IgD-negative memory B cell (primary cell): ENCODE measurements around the gene ARL9. TPM values are rescaled to one million over a fixed set of nuclear protein-coding genes. Genes with fewer than 3 reads are reported as not detected.

ENCODE experiments used
- H3K27ac Mint-ChIP-seq, 3 donors: one replicate each; pipeline ENCODE4 v1.8.0; 2020 to 2022; ENCODE audit warnings: mild to moderate bottlenecking in 3 of 3, mixed read lengths in 3 of 3, moderate library complexity in 1 of 3
- H3K27me3 Mint-ChIP-seq: one replicate; pipeline ENCODE4 v1.8.0; 2021; ENCODE audit warnings: mixed read lengths
- H3K36me3 Mint-ChIP-seq: one replicate; pipeline ENCODE4 v1.8.0; 2020; ENCODE audit warnings: mild to moderate bottlenecking, mixed read lengths
- H3K4me1 Mint-ChIP-seq, 3 donors: one replicate each; pipeline ENCODE4 v1.8.0; 2020 to 2022; ENCODE audit warnings: mixed read lengths in 3 of 3, mild to moderate bottlenecking in 1 of 3
- H3K4me3 Mint-ChIP-seq, 4 donors: one replicate each; pipeline ENCODE4 v1.8.0; 2020 to 2022; ENCODE audit warnings: mild to moderate bottlenecking in 4 of 4, mixed read lengths in 4 of 4, moderate library complexity in 3 of 4
- H3K9me3 Mint-ChIP-seq, 3 donors: one replicate each; pipeline ENCODE4 v1.8.0; 2020 to 2021; ENCODE audit warnings: mixed read lengths in 3 of 3, mild to moderate bottlenecking in 1 of 3
- polyA plus RNA-seq: library from polyadenylated mRNA; unstranded; fragments of 300-500 nt; fragmentation: Illumina TruSeq; gene quantifications from one replicate; pipeline ENCODE4 v1.2.3, GENCODE V29; 2021

Gene ARL9
- polyA plus RNA-seq, 1 donor from 2014 or later = not detected

DNA sequence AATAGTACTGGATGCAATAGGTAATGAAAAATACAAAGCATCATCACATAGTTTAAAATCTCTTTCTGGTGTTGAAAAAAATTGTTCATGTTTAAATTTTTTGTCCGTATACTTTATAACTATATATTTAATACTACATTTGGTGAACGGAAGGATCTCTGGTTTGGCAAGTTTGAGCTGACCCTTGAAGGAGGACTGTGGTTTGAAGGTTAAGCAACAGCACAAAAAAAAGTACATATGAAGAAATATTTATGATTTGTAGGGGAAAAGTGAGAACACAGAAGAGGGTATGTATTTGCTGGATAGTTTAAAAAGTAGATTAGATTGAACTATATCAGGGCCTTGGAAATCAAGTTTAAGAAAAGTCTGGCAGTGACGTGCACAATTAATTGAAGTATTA is 24.9 kb upstream of the ARL9 start:
- Mint-ChIP-seq H3K4me3 (no peak overlapping the region), H3K36me3 (peaks cover 3% of the 10 kb centered on the region), H3K27me3 (no peaks in the 10 kb centered on the region), H3K9me3 (no peaks in the 10 kb centered on the region), H3K27ac (no peak overlapping the region), H3K4me1 (peaks cover 3 to 8% (median 3%) of the 10 kb centered on the region in 3 donors)

DNA sequence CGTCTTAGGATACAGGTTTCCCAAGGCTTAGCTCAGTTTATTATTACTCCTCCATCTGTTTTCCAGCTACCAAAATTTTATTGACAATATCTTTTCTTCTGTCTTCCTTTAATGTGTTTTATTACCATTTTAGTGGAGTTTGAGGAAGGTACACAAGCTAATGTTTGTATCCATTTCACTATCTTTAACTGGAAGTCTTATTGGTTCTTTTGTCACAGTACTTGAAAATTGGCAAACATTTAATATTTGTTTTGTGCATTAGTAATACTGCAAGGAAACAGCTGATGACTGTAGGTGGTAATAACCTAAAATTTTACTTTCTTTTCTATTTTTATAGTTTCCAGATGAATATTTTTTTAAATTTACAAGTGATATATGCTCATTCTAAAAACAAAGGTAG is 9.3 kb upstream of the ARL9 start:
- Mint-ChIP-seq H3K4me3 (no peak overlapping the region), H3K9me3 (no peaks in the 10 kb centered on the region), H3K27ac (no peak overlapping the region), H3K36me3 (peaks cover 21% of the 10 kb centered on the region), H3K27me3 (no peaks in the 10 kb centered on the region), H3K4me1 (no peaks in the 10 kb centered on the region)

DNA sequence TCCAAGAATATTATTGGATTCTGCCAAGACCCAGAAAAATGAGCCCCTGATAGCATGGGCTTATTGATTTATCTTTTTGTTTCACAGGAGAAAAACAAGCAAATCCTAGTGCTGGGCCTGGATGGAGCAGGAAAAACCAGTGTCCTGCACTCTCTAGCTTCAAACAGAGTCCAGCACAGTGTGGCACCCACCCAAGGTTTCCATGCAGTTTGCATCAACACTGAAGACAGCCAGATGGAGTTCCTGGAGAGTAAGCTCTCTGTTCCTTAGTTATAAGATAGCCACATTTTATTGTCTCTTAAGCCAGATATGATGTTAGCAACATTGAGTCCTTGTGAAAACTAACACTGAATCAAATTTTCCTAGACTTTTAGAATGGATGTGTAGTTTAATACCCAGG is 5.5 kb downstream of the ARL9 start:
- Mint-ChIP-seq H3K9me3 (no peaks in the 10 kb centered on the region), H3K27ac (no peak overlapping the region), H3K4me1 (peaks cover 0 to 5% (median 5%) of the 10 kb centered on the region in 3 donors), H3K36me3 (no peaks in the 10 kb centered on the region), H3K27me3 (peaks cover 2% of the 10 kb centered on the region), H3K4me3 (no peak overlapping the region)

DNA sequence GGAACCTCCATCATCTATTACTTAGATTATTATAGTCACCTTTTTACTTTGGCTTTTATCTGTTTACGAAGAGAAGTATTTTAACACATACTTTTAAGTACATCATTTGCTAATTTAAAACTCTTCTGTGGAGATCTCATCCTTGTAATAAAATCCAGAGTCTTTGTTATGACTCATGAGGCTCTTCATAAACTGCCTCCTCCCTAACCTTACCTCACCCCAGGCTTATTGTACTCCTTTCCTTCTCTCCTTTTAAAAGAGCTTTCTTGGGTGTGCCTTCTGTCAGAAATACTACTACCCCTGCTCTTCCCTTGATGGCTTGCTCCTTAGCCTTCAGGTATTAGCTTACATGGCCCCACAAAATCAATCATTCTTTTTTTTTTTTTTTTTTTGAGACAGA is 6.6 kb downstream of the ARL9 start:
- Mint-ChIP-seq H3K36me3 (no peaks in the 10 kb centered on the region), H3K9me3 (no peaks in the 10 kb centered on the region), H3K4me1 (peaks cover 0 to 2% (median 0%) of the 10 kb centered on the region in 3 donors), H3K4me3 (no peak overlapping the region), H3K27me3 (no peaks in the 10 kb centered on the region), H3K27ac (no peak overlapping the region)

DNA sequence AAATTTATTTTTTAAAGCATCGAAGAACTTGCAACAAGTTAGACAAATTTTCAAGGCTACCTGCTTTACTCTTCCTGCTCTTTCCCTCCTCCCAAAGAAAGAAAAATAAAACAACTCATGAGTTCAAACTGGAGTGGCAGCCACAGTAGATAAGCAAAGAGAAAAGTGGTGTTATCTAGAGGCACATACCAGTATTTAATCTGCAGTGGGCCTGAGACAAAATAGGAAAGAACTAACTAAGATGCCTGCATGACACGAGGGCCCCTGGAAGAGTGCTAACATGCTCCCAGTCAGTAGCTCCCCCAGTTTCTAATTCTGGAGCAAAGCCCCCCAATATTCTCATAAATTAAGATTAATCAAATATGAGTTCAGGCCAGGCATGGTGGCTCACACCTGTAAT is 7.9 kb downstream of the ARL9 start:
- peaks cover 1% of the 10 kb centered on the region for H3K27me3 Mint-ChIP-seq
- H3K36me3 Mint-ChIP-seq = no peaks in the 10 kb centered on the region
- H3K4me1 Mint-ChIP-seq = peaks cover 0 to 2% (median 0%) of the 10 kb centered on the region in 3 donors
- H3K4me3 Mint-ChIP-seq = no peak overlapping the region
- no peak overlapping the region for H3K27ac Mint-ChIP-seq
- no peaks in the 10 kb centered on the region for H3K9me3 Mint-ChIP-seq

- Mint-ChIP-seq H3K4me3 (no peak overlapping the region), H3K27ac (no peak overlapping the region), H3K4me1 (peaks cover 0 to 2% (median 0%) of the 10 kb centered on the region in 3 donors), H3K36me3 (no peaks in the 10 kb centered on the region), H3K27me3 (peaks cover 8% of the 10 kb centered on the region), H3K9me3 (no peaks in the 10 kb centered on the region)
These were observed 24.9 kb downstream of the ARL9 start for GRCh38 chr4:56530269-56531148.

- H3K9me3 Mint-ChIP-seq = no peaks in the 10 kb centered on the region
- H3K27ac Mint-ChIP-seq = no peak overlapping the region
- peaks cover 0 to 2% (median 0%) of the 10 kb centered on the region in 3 donors for H3K4me1 Mint-ChIP-seq
- H3K27me3 Mint-ChIP-seq = peaks cover 9% of the 10 kb centered on the region
- H3K36me3 Mint-ChIP-seq = no peaks in the 10 kb centered on the region
- no peak overlapping the region for H3K4me3 Mint-ChIP-seq
These were observed 25.7 kb downstream of the ARL9 start for GRCh38 chr4:56531149-56531770.

- peaks cover 0 to 2% (median 0%) of the 10 kb centered on the region in 3 donors for H3K4me1 Mint-ChIP-seq
- no peaks in the 10 kb centered on the region for H3K36me3 Mint-ChIP-seq
- no peaks in the 10 kb centered on the region for H3K9me3 Mint-ChIP-seq
- H3K4me3 Mint-ChIP-seq = no peak overlapping the region
- H3K27ac Mint-ChIP-seq = no peak overlapping the region
- peaks cover 9% of the 10 kb centered on the region for H3K27me3 Mint-ChIP-seq
These were observed 26.2 kb downstream of the ARL9 start for GRCh38 chr4:56531823-56532222.

DNA sequence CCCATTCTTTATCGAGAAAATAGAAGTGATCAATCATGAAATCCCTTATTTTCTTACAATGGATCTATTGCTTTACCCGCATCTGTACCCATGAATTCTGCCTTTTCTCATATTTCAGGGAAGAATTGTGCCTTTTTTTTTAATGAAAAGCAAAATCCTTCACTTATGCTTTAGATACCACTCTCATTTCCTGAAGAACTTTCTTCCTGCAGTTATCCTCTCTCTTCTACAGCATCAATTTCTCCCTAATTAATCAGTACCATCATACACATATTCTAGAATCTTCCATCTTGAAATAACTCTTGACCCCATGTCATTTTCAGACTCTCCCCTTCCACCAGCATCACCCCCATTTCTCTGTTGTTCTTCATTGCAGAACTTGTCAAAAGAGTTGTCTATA is 26.6 kb downstream of the ARL9 start:
- Mint-ChIP-seq H3K36me3 (no peaks in the 10 kb centered on the region), H3K4me1 (peaks cover 0 to 2% (median 0%) of the 10 kb centered on the region in 3 donors), H3K4me3 (no peak overlapping the region), H3K27ac (no peak overlapping the region), H3K27me3 (peaks cover 12% of the 10 kb centered on the region), H3K9me3 (no peaks in the 10 kb centered on the region)

DNA sequence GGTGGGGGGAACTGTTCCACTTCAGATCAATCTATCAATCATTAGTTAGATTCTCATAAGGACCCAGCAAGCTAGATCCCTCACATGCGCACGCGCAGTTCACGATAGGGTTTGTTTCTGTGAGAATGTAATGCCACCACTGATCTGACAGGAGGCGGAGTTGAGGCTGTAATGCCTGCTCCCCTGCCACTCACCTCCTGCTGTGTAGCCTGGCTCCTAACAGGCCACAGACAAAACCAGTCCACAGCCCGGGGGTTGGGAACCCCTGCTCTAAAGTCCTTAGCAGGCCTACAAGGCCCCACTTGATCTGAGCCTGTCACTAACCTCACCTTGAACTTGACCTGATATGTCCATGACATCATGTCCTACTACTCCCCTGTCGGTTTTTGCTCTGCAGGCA is 30.3 kb downstream of the ARL9 start:
- H3K36me3 Mint-ChIP-seq = no peaks in the 10 kb centered on the region
- H3K27ac Mint-ChIP-seq = no peak overlapping the region
- H3K4me1 Mint-ChIP-seq = no peaks in the 10 kb centered on the region
- H3K4me3 Mint-ChIP-seq = no peak overlapping the region
- no peaks in the 10 kb centered on the region for H3K9me3 Mint-ChIP-seq
- peaks cover 10% of the 10 kb centered on the region for H3K27me3 Mint-ChIP-seq

GRCh38 chr4:56537147-56537546 is 31.6 kb downstream of the ARL9 start:
- peaks cover 10% of the 10 kb centered on the region for H3K27me3 Mint-ChIP-seq
- H3K4me3 Mint-ChIP-seq = no peak overlapping the region
- H3K4me1 Mint-ChIP-seq = no peaks in the 10 kb centered on the region
- H3K36me3 Mint-ChIP-seq = no peaks in the 10 kb centered on the region
- H3K9me3 Mint-ChIP-seq = no peaks in the 10 kb centered on the region
- H3K27ac Mint-ChIP-seq = no peak overlapping the region

GRCh38 chr4:56540826-56541225 is 35.2 kb downstream of the ARL9 start:
- no peaks in the 10 kb centered on the region for H3K36me3 Mint-ChIP-seq
- no peak overlapping the region for H3K4me3 Mint-ChIP-seq
- H3K27ac Mint-ChIP-seq = no peak overlapping the region
- H3K4me1 Mint-ChIP-seq = peaks cover 0 to 3% (median 1%) of the 10 kb centered on the region in 3 donors
- peaks cover 9% of the 10 kb centered on the region for H3K27me3 Mint-ChIP-seq
- H3K9me3 Mint-ChIP-seq = no peaks in the 10 kb centered on the region

GRCh38 chr4:56544573-56545131 is 39.1 kb downstream of the ARL9 start:
- H3K36me3 Mint-ChIP-seq = no peaks in the 10 kb centered on the region
- peak overlapping the region; percentile 3 to 82 (median 32) for H3K4me3 Mint-ChIP-seq
- H3K27me3 Mint-ChIP-seq = peaks cover 3% of the 10 kb centered on the region
- no peaks in the 10 kb centered on the region for H3K9me3 Mint-ChIP-seq
- H3K4me1 Mint-ChIP-seq = peaks cover 0 to 3% (median 1%) of the 10 kb centered on the region in 3 donors
- H3K27ac Mint-ChIP-seq = no peak overlapping the region

- Mint-ChIP-seq H3K4me1 (no peaks in the 10 kb centered on the region), H3K27ac (no peak overlapping the region), H3K9me3 (peaks cover 0 to 2% (median 0%) of the 10 kb centered on the region in 3 donors), H3K4me3 (no peak overlapping the region), H3K36me3 (no peaks in the 10 kb centered on the region), H3K27me3 (peaks cover 7% of the 10 kb centered on the region)
These were observed 45.1 kb downstream of the ARL9 start for GRCh38 chr4:56550642-56551041.

DNA sequence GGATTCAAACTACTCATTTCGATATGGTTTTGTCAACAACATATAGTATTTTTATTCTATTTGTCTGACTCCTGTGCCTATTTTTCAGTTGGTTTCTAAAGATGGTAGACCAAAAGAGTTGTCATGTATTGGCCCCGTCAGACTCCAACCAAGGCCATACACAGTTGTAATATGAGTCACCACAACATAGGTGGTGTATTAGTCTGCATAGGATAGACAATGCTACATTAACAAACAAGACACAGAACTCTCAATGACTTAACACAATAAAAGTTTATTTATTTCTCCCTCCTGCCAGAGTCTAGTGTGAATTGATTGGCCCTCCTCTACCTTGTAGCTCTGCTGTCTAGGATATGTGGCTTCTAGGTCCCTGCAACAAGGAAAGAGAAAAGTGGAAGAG is 45.9 kb downstream of the ARL9 start:
- Mint-ChIP-seq H3K36me3 (no peaks in the 10 kb centered on the region), H3K27ac (no peak overlapping the region), H3K27me3 (peaks cover 7% of the 10 kb centered on the region), H3K4me1 (no peaks in the 10 kb centered on the region), H3K4me3 (no peak overlapping the region), H3K9me3 (peaks cover 0 to 4% (median 0%) of the 10 kb centered on the region in 3 donors)
